GM18870 (cell line): ENCODE results near the gene OPHN1.
A peak's percentile ranks its signal among the peaks of the same experiment; 100 is the strongest.

ENCODE experiments used
- ATAC-seq: cut with Tn5 transposase; IDR thresholded peaks from one replicate; pipeline ENCODE4 v1.9.1; 2021; ENCODE audit warnings: moderate library complexity; ENCODE audit not compliant: unreplicated experiment

Gene OPHN1

DNA sequence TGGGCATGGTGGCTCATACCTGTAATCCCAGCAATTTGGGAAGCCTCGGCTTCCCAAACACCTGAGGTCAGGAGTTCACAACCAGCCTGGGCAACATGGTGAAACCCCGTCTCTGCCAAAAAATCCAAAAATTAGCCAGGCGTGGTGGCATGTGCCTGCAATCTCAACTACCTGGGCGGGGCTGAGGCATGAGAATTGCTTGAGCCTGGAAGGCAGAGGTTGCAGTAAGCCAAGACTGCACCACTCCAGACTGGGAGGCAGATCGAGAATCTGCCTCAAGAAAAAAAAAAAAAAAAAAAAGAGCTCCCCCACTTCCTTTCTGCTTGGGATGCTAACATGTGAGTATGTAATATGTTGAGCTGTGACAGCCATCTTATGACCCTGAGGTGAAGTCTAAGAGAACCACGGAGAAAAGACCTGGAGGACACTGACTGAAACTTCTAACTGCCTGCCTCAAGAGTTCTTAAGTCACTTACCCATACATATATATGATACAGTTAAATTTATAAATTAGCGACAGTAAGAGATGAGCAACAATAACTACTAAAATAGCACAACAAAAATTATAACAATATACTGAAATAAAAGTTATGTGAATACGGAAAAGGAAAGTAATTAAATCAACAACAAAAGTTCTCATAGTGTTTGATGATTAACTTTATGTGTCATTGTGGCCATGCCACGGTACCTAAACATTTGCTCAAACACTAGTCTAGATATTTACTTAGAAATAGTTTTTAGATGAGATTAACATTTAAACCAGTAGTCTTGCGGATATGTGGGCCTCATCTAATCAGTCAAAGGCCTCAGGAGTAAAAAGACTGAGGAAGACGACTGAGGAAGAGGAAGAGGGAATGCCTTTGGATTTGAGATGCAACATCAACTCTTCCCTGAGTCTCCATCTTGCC is 178.3 kb downstream of the OPHN1 start:
- no peak for ATAC-seq

GRCh38 chrX:68252664-68253063 is 180.6 kb downstream of the OPHN1 start:
- no peak for ATAC-seq

DNA sequence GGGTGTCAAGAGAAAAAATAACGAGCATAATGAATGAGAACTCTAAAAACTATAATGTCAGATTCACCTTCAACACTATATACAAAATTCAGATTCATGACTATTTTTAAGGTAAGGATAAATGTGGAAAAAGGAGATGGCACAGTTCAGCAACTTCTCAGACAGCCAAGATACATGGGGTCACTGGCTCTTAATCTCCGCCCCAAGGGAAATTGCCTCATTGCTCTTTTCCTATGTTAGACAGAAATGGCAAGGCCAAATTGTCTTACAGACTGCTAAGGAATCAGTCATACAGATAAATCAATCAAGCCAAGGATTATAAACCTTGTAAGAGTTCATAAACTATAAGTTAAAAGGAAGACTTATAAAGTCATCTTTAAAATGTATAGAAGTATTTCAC is 183.4 kb downstream of the OPHN1 start:
- ATAC-seq = no peak

GRCh38 chrX:68249401-68249831 is 183.9 kb downstream of the OPHN1 start:
- ATAC-seq = no peak

DNA sequence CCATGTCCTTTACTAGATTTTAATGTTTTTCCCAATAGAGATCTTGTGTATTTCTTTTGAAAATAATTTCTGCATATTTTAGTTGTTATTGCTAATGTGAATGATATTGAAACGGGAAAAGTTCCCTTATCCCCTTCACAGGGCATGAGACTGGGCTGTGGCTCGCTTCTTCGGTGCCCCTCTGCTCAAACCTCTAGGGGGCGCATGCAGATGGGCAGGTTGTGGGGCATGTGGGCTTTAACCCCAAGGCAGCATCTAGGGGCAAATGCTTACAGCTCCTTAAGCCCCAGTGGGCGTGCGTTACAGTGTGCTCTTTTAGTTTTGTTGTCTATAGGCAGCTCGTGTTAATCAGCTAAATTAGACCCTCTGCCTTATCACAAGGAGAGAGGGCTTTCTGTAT is 194.7 kb downstream of the OPHN1 start:
- no peak for ATAC-seq

DNA sequence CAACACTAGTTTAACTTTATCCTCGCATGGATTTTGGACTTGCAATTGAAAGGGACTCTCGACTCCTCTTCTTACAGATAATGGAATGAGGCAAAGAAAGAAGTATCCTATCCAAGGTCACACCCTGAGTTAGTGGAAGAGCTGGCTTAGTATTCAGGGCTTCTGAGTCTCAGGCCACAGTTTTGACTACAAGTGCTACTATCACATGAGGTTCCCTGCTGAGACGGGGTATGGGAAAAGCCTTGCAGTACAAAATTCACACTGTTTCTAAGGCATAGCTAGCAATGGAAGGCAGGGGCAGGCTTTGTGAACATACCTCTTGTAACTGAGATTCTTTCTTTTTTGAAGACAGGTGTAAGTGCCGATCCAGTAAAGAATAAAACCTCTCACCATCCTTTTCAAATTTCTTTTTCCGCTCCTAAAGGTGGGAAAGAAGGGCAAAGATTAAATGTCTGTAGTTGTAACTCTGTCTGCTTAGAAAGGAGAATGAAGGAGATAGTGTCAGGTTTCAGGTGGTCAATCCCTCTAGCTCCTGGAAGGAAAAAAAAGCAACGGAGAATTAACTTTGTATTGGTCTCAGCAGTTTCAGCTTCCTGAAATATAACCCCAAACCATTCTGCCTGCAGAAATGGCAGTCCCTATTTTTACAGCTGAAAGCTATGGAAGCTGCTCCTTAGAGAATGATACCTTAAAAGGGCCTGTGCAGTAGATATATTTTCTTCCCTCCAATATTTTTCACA is 199.0 kb downstream of the OPHN1 start:
- ATAC-seq = no peak

- ATAC-seq = no peak
These were observed 201.1 kb downstream of the OPHN1 start for GRCh38 chrX:68232206-68232605.

DNA sequence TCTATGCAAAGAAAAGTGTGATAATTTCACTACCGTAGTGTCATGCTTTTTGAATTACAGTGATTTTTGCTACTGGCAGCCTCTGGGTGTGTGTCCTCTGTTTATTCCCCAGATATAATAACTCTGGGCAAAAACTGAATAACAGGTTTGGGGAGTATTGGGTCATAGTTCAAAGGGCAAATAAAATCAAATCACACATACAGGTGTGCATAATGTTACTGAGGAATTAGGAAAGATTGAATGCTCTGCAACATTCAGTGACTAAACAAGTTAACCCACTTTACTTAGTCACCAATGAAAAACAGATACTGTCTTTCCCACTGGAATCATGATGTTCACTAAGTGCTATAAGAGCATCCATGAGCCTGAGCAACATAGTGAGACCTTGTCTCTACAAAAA is 224.3 kb downstream of the OPHN1 start:
- no peak for ATAC-seq

GRCh38 chrX:68204521-68205038 is 228.7 kb downstream of the OPHN1 start:
- ATAC-seq = no peak

DNA sequence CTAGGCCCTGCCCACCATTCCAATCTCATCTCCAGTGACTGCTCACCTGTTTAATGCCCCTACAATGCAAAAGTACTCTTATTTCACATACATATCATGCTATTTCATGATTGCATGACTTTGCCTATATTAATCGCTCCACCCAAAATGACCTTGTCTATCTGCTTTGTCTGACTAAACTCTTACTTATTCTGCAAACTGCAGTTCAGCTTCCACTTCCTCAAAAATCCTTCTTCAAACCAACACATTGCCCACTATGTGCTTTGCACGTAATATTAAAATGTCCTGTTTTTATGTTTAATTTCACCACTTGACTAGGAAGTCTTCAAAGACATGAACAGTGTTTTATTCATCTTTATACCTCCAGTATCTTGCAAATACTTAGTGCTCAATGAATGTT is 229.6 kb downstream of the OPHN1 start:
- ATAC-seq = no peak

DNA sequence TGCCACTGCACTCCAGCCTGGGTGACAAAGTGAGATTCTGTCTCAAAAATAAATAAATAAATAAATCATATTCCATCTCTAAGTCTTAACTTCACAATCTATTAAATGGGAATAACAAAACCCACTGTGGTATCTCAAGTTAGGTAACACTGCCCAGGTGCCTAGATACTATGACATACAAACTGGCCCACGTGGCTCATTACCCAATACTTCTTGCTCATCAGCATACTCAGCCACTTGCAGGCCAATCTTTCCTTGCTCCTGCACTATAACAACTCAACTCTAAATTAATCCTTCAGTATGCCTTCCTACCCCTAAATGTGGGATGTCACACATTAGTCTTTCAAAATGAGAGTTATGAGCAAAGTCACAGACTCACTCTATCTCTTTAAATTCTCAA is 230.1 kb downstream of the OPHN1 start:
- ATAC-seq = no peak

DNA sequence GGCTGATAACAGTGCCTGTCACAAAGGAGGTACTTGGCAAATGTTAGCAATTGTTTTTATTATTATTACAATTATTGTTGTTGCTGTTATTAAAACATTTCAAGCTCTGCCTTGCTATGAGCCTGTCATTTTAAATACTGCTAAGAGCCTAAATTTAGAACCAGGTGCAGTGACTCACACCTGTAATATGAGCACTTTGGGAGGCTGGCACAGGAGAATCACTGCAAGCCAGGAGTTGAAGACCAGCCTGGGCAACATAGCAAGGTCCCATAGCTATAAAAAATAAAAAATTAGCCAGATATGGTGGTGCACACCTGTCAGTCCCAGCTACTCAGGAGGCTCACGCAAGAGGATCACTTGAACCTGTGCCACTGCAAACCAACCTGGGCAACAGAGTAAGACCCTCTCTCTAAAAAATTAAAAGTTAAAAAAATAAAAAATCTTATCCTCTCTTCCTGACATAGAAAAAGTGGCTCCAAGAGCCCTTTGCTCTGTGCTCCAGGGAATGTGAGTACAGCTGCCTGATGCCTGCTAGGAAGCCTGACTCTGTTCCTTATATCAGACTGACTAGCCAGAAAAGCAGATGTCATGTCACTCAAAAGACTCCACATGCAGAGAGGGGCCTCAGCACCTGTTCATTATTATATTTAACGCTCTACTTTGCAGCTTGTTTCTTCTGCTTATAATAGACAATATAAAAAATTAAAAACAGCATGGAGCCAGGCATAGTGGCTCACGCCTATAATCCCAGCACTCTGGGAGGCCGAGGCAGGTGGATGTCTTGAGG is 234.0 kb downstream of the OPHN1 start:
- no peak for ATAC-seq

DNA sequence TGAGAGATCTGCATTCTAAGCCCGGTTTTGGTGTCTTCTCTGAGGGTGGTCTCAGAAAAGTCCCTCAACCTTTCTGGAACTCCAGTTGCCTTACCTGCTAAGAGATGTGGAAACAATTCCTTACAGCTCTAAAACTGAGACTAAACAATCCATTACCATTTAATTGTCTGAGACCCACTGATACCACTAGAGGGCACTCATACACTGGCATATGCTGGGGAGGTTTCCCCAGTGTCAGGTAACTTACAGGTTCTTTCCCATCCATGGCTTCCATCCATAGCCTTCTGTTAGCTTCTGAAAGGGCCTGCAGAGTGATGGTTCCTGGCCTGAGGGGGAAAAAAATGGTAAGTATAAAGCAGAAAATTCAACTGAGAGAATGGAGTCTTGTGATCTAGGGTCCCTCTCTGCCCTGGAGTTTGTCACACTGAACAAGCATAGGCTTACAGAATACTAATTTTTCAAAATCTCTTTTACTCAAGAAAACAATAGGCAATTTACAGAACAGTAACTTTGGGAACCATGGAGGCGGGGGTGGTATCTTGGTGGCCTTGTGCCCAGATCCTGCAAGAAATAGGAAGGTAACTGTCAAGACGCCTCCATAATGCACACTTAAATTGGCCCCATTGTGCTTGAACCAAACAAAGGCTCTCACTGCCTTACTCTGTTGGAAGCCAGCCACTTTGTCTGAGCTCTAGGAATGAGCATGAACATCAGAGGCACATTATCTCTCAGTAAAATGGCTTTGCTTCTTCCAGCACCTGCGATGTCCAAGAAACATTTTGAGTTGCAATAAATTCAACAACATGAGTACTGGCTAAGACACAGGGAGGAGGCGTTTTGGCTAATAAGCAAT is 236.1 kb downstream of the OPHN1 start:
- ATAC-seq = peak; percentile 70

DNA sequence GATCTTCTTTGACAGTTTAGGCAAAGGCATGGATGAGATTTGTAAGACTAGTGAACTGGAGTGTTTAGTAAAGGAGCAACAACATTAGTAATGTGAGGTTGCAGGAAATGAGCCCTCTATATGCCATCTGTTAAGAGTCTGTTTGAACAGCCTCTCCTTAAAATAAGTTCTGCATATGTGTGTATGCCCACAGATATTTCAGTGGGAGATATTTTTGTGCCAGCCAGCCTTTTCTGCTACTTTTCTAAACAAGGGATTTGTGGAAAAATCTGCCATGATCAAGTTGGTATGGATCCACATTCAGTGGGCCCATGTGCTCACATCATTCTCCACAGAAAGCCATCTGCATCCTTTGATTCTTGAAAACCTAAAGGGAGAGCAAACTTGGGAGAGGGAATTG is 237.7 kb downstream of the OPHN1 start:
- no peak for ATAC-seq

DNA sequence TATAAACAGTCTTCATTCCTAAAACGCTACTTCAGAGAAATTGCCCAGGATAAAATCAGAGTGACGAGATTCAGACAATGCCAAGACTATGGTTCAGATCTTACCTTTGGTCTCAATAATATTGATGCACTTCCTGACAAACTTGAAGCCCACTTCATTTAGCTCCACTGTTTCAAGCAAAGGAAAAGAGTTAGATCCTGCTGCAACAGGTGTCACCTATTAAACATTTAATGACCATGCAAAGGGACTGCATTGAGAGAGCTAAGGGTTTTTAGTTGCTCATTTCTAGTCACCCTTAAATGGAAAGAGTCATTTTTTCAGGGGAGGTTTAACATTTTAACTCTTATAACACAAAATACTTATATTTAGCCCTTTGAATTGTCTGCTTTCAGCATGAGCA is 239.5 kb downstream of the OPHN1 start:
- ATAC-seq = no peak

DNA sequence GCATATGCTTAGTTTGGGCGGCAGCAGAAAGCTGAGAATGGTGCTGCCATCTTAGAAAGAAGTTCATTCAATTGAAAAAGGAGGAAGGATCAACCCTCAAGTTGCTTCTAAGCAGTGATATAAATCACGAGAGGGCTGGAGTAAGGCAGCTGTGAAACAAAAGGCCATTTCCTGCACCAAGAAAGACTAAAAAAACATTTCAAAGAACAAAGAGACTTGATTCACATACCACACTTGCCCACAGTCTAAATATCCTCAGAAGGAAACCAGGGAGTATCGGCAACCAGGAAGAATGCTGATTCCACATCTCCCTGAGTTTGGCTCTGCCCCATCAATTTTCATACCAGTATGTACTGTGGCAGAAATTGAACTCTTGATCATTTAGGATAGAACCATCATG is 240.1 kb downstream of the OPHN1 start:
- ATAC-seq = no peak

GRCh38 chrX:68190799-68191198 is 242.5 kb downstream of the OPHN1 start:
- ATAC-seq = no peak

GRCh38 chrX:68186552-68187262 is 246.6 kb downstream of the OPHN1 start:
- ATAC-seq = no peak

DNA sequence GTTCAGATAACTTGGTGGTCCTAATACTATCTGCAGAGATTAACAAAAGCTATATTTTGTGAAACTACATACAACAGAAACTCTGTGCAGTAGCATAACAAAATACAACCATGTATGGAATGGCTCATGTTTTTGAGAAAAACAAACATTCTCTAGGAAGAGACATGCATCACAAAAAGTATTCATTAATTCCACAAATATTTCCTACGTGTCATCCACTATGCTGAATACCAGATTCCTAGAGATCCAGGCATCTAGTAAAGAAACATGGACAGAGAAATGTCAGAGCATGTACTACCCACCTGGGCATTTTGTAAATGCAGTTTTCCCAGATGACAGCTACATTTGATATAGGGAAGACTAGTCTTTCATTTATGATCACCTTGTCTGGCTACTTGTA is 248.1 kb downstream of the OPHN1 start:
- no peak for ATAC-seq
